GM21526 (cell line): ENCODE measurements around the gene SPTA1.
"Not testable (repeated sequence)": the region's sequence is repeated elsewhere in the genome, so short reads cannot be mapped to it uniquely, and the experiment has no call there.

ENCODE experiments used
- ATAC-seq: cut with Tn5 transposase; IDR thresholded peaks from one replicate; pipeline ENCODE4 v1.9.1; 2021; ENCODE audit warnings: moderate library complexity; ENCODE audit not compliant: unreplicated experiment, low FRiP score

SPTA1 gene

GRCh38 chr1:158686111-158687009, at the start of gene SPTA1:
Gene SPTA1 (minus strand): TSS chr1:158686715. CDS start chr1:158686517, 198 bp downstream.
- ATAC-seq: no peak

- no peak for ATAC-seq
Measured at GRCh38 chr1:158735848-158736247, 49.3 kb upstream of the SPTA1 start.

- ATAC-seq: no peak
Measured at GRCh38 chr1:158732524-158732923, 46.0 kb upstream of the SPTA1 start.

- ATAC-seq: no peak
Measured at GRCh38 chr1:158731707-158732106, 45.2 kb upstream of the SPTA1 start.

GRCh38 chr1:158730453-158730852, 43.9 kb upstream of the SPTA1 start:
- no peak for ATAC-seq

- no peak for ATAC-seq
Measured at GRCh38 chr1:158728510-158729225, 42.2 kb upstream of the SPTA1 start.

GRCh38 chr1:158724442-158724841, 37.9 kb upstream of the SPTA1 start:
- ATAC-seq: no peak

- ATAC-seq: no peak
Measured at GRCh38 chr1:158720620-158721019, 34.1 kb upstream of the SPTA1 start, which contains the start of gene OR6K3. Gene OR6K3 (minus strand): TSS chr1:158720720. CDS start chr1:158718115, 2,605 bp downstream.

- no peak for ATAC-seq
Measured at GRCh38 chr1:158719664-158720063, 33.1 kb upstream of the SPTA1 start.

GRCh38 chr1:158717344-158717743, 30.8 kb upstream of the SPTA1 start:
- no peak for ATAC-seq

- ATAC-seq: no peak
Measured at GRCh38 chr1:158716335-158716734, 29.8 kb upstream of the SPTA1 start.

- ATAC-seq: no peak
Measured at GRCh38 chr1:158714754-158715153, 28.2 kb upstream of the SPTA1 start.

GRCh38 chr1:158711098-158711497, 24.6 kb upstream of the SPTA1 start:
- no peak for ATAC-seq

GRCh38 chr1:158706096-158706495, 19.6 kb upstream of the SPTA1 start:
- no peak for ATAC-seq

GRCh38 chr1:158700552-158700951, 14.0 kb upstream of the SPTA1 start, which contains the start of gene OR6K2:
Gene OR6K2 (minus strand): TSS chr1:158700652. CDS start chr1:158700652, 0 bp downstream.
- ATAC-seq: no peak

- ATAC-seq: no peak
Measured at GRCh38 chr1:158694596-158694995, 8.1 kb upstream of the SPTA1 start.

GRCh38 chr1:158692356-158692755, 5.8 kb upstream of the SPTA1 start:
- no peak for ATAC-seq

GRCh38 chr1:158691907-158692306, 5.4 kb upstream of the SPTA1 start:
- no peak for ATAC-seq

GRCh38 chr1:158691149-158691548, 4.6 kb upstream of the SPTA1 start:
- ATAC-seq: not testable (repeated sequence)

GRCh38 chr1:158689875-158690274, 3.4 kb upstream of the SPTA1 start:
- no peak for ATAC-seq

- no peak for ATAC-seq
Measured at GRCh38 chr1:158689110-158689509, 2.6 kb upstream of the SPTA1 start.
